Uterus (tissue), 4 donors: ENCODE results near the gene RASSF3. TPM values are rescaled to one million over a fixed set of nuclear protein-coding genes. Genes with fewer than 3 reads are reported as not detected.
A peak's percentile ranks its signal among the peaks of the same experiment; 100 is the strongest.
"Not testable (repeated sequence)": the region's sequence is repeated elsewhere in the genome, so short reads cannot be mapped to it uniquely, and the experiment has no call there.

ENCODE experiments used
- DNase-seq, 2 donors: peaks; one replicate each; pipeline ENCODE4 v3.0.0-alpha.2; 2019 to 2020
- H3K27ac ChIP-seq, 2 donors: fragments of 200-600 bp; sonication (generic); 1 replicate in 1 of 2; 2 replicates in 1 of 2; pipeline ENCODE4 v1.5.1; 2016 to 2018
- H3K27me3 ChIP-seq, 2 donors: fragments of 200-600 bp; sonication (generic); one replicate each; pipeline ENCODE4 v1.5.1; 2018 to 2019; ENCODE audit warnings: control low read depth in 1 of 2
- H3K36me3 ChIP-seq, 2 donors: fragments of 200-600 bp; sonication (generic); one replicate each; pipeline ENCODE4 v1.5.1; 2019; ENCODE audit warnings: control low read depth in 1 of 2
- H3K4me1 ChIP-seq, 2 donors: fragments of 200-600 bp; sonication (generic); one replicate each; pipeline ENCODE4 v1.5.1; 2018 to 2019; ENCODE audit warnings: control low read depth in 1 of 2
- H3K4me3 ChIP-seq, 2 donors: fragments of 200-600 bp; sonication (generic); 1 replicate in 1 of 2; 2 replicates in 1 of 2; pipeline ENCODE4 v1.5.1; 2018 to 2019; ENCODE audit warnings: mild to moderate bottlenecking in 1 of 2
- H3K9me3 ChIP-seq, 2 donors: fragments of 200-600 bp; sonication (generic); one replicate each; pipeline ENCODE4 v1.5.1; 2019; ENCODE audit warnings: control low read depth in 1 of 2
- CTCF ChIP-seq, 4 experiments: fragments of 200-600 bp in 2 of 4; fragments of 450-650 bp in 2 of 4; sonication (generic) in 2 of 4; IDR thresholded peaks; one replicate each; pipeline ENCODE4 v1.5.1; 2016 to 2019; ENCODE audit warnings: antibody characterized with exemption in 4 of 4, mild to moderate bottlenecking in 2 of 4, moderate library complexity in 1 of 4
- POLR2A ChIP-seq, 2 donors: fragments of 450-650 bp; IDR thresholded peaks; one replicate each; pipeline ENCODE4 v1.6.1; 2016; ENCODE audit warnings: antibody characterized with exemption in 2 of 2, mild to moderate bottlenecking in 1 of 2, moderate library complexity in 1 of 2
- intact Hi-C: fragments of 100-400 bp; cut with DNase I; formaldehyde crosslinking; loops from one replicate; pipeline ENCODE4 v1.15.1; 2023; ENCODE audit warnings: low total_unique reads
- total RNA-seq, 4 donors: library from RNA; depleted of rRNA in 3 of 4; stranded (reverse); fragments of >200 nt in 3 of 4; gene quantifications; one replicate each; pipeline versions ENCODE4 v1.1.0 to v1.2.4, GENCODE V29; 2014 to 2023
- donor health status: DM: yes; HTN: yes; CAD: no.

The RASSF3 gene
- total RNA-seq, 4 donors from 2014 or later, result 17.7 to 64.7 (median 29.2) TPM

- H3K4me1 ChIP-seq, result peaks cover 3 to 7% of the 10 kb centered on the region in 2 donors
- H3K27me3 ChIP-seq, result no peaks in the 10 kb centered on the region
- no peak for DNase-seq
- H3K9me3 ChIP-seq, result no peaks in the 10 kb centered on the region
- peak overlapping the region in 1 of 2 donors; percentile 97 for H3K4me3 ChIP-seq
- intact Hi-C loops, result no loop called here
- peak overlapping the region; percentile 84 to 97 for H3K27ac ChIP-seq
- H3K36me3 ChIP-seq, result no peaks in the 10 kb centered on the region
- TF ChIP-seq CTCF (IDR thresholded peaks at IDR 0.05) (no peak), POLR2A (IDR thresholded peaks at IDR 0.05) (no peak)
These were observed 2.5 kb downstream of the RASSF3 start for GRCh38 chr12:64612843-64613242.

GRCh38 chr12:64613775-64614398 lies 3.6 kb downstream of the RASSF3 start:
- H3K4me3 ChIP-seq, H3K36me3 ChIP-seq, H3K4me1 ChIP-seq, H3K27me3 ChIP-seq, H3K9me3 ChIP-seq, intact Hi-C loops, DNase-seq: not testable (repeated sequence)
- peak overlapping the region; percentile 84 to 97 for H3K27ac ChIP-seq

GRCh38 chr12:64616201-64616600 lies 5.9 kb downstream of the RASSF3 start:
- H3K36me3 ChIP-seq, result no peaks in the 10 kb centered on the region
- H3K9me3 ChIP-seq, result no peaks in the 10 kb centered on the region
- peak overlapping the region; percentile 48 to 54 for H3K27ac ChIP-seq
- H3K4me1 ChIP-seq, result peaks cover 0 to 12% of the 10 kb centered on the region in 2 donors
- no peaks in the 10 kb centered on the region for H3K27me3 ChIP-seq
- TF ChIP-seq POLR2A (IDR thresholded peaks at IDR 0.05) (no peak), CTCF (IDR thresholded peaks at IDR 0.05) (no peak)
- intact Hi-C loops, result no loop called here
- no peak overlapping the region for H3K4me3 ChIP-seq
- no peak for DNase-seq

- Histone ChIP-seq H3K27me3 (no peaks in the 10 kb centered on the region), H3K4me1 (peaks cover 0 to 22% of the 10 kb centered on the region in 2 donors), H3K4me3 (no peak overlapping the region), H3K27ac (peak overlapping the region in 1 of 2 donors; percentile 38), H3K9me3 (no peaks in the 10 kb centered on the region), H3K36me3 (no peaks in the 10 kb centered on the region)
- TF ChIP-seq CTCF (IDR thresholded peaks at IDR 0.05), result no peak
- TF ChIP-seq POLR2A (IDR thresholded peaks at IDR 0.05), result no peak
- no peak for DNase-seq
- intact Hi-C loops, result no loop called here
These were observed 8.8 kb downstream of the RASSF3 start for GRCh38 chr12:64618953-64619590.

- H3K27ac ChIP-seq, result peak overlapping the region; percentile 83 to 89
These were observed 11.1 kb downstream of the RASSF3 start for GRCh38 chr12:64621257-64621942.

More at GRCh38 chr12:64621257-64621942, 11.1 kb downstream of the RASSF3 start:
- H3K4me3 ChIP-seq, result no peak overlapping the region
- H3K27me3 ChIP-seq, result no peaks in the 10 kb centered on the region
- peak; percentile 33 to 53 for DNase-seq
- intact Hi-C loops, result no loop called here
- peaks cover 9 to 26% of the 10 kb centered on the region in 2 donors for H3K4me1 ChIP-seq
- TF ChIP-seq POLR2A (IDR thresholded peaks at IDR 0.05) (no peak), CTCF (IDR thresholded peaks at IDR 0.05) (no peak)
- H3K9me3 ChIP-seq, result no peaks in the 10 kb centered on the region
- H3K36me3 ChIP-seq, result no peaks in the 10 kb centered on the region
